Measurements from ENCODE around the gene FBN1.

Gene FBN1

GRCh38 chr15:48682942-48683651 lies 37.6 kb upstream of the FBN1 start:
- H3K4ac ChIP-seq (ENCODE audit: low read depth in 1 of 2, low read length in 2 of 2), result no peak overlapping the region
- H3K18ac ChIP-seq (ENCODE audit: low read depth in 1 of 2, low read length in 2 of 2), result peak overlapping the region in 1 of 2 experiments; percentile 37
- peak; percentile 78 for DNase-seq
- H2AK5ac ChIP-seq (ENCODE audit: low read length, severe bottlenecking), result no peak overlapping the region
- H2BK120ac ChIP-seq (ENCODE audit: low read depth, low read length), result no peak overlapping the region
- no peak overlapping the region for H2BK15ac ChIP-seq (ENCODE audit: low read depth, poor library complexity, severe bottlenecking)
- H4K91ac ChIP-seq (ENCODE audit: low read length), result no peak overlapping the region
- no peaks in the 10 kb centered on the region for H3K36me3 ChIP-seq (ENCODE audit: control insufficient read depth in 1 of 2, insufficient read depth in 2 of 2, low read depth in 1 of 2, low read length in 2 of 2)
- peaks cover 4% of the 10 kb centered on the region for H3K9me3 ChIP-seq (ENCODE audit: control insufficient read depth, low read length)
- no peak overlapping the region for H3K14ac ChIP-seq (ENCODE audit: low read length in 2 of 2)
- H3K79me1 ChIP-seq (replicated peaks; ENCODE audit: low read length, poor library complexity, severe bottlenecking), result no peaks in the 10 kb centered on the region
- H3K27me3 ChIP-seq (ENCODE audit: control insufficient read depth in 1 of 2, insufficient read depth in 1 of 2, low read length in 2 of 2), result no peaks in the 10 kb centered on the region
- WGBS, result 81% methylated on average over 2 of the region's 2 CpGs
- no peak overlapping the region for H2AFZ ChIP-seq (ENCODE audit: low read depth, low read length)
- peak overlapping the region in 1 of 2 experiments; percentile 22 for H2BK12ac ChIP-seq (ENCODE audit: low read length in 2 of 2)
- H3K4me2 ChIP-seq (ENCODE audit: low read length, poor library complexity, severe bottlenecking), result no peak overlapping the region
- H2BK5ac ChIP-seq (ENCODE audit: low read depth, low read length, poor library complexity, severe bottlenecking), result no peak overlapping the region
- no peak overlapping the region for H3K23ac ChIP-seq (ENCODE audit: low read length in 2 of 2)
- H3K4me1 ChIP-seq (ENCODE audit: control insufficient read depth, insufficient read depth, low read depth, low read length), result no peaks in the 10 kb centered on the region
- no peak overlapping the region for H3K27ac ChIP-seq (ENCODE audit: low read length, poor library complexity, severe bottlenecking)
- H3K9ac ChIP-seq (ENCODE audit: low read length), result no peak overlapping the region
- H4K8ac ChIP-seq (ENCODE audit: low read length), result no peak overlapping the region
- H3K4me3 ChIP-seq (ENCODE audit: insufficient read depth in 1 of 2, low read depth in 1 of 2, low read length in 2 of 2), result no peak overlapping the region

GRCh38 chr15:48681353-48681752 lies 35.8 kb upstream of the FBN1 start:
- no peaks in the 10 kb centered on the region for H3K36me3 ChIP-seq (ENCODE audit: control insufficient read depth in 1 of 2, insufficient read depth in 2 of 2, low read depth in 1 of 2, low read length in 2 of 2)
- peaks cover 4% of the 10 kb centered on the region for H3K9me3 ChIP-seq (ENCODE audit: control insufficient read depth, low read length)
- H2BK12ac ChIP-seq (ENCODE audit: low read length in 2 of 2), result no peak overlapping the region
- no peak overlapping the region for H4K8ac ChIP-seq (ENCODE audit: low read length)
- peak overlapping the region in 1 of 2 experiments; percentile 76 for H3K18ac ChIP-seq (ENCODE audit: low read depth in 1 of 2, low read length in 2 of 2)
- H3K9ac ChIP-seq (ENCODE audit: low read length), result peak overlapping the region; percentile 80
- no peak overlapping the region for H2BK120ac ChIP-seq (ENCODE audit: low read depth, low read length)
- H4K91ac ChIP-seq (ENCODE audit: low read length), result no peak overlapping the region
- H3K4me1 ChIP-seq (ENCODE audit: control insufficient read depth, insufficient read depth, low read depth, low read length), result no peaks in the 10 kb centered on the region
- H3K27me3 ChIP-seq (ENCODE audit: control insufficient read depth in 1 of 2, insufficient read depth in 1 of 2, low read length in 2 of 2), result no peaks in the 10 kb centered on the region
- no peak overlapping the region for H3K23ac ChIP-seq (ENCODE audit: low read length in 2 of 2)
- 41% methylated on average over 2 of the region's 3 CpGs for WGBS
- no peak overlapping the region for H2AFZ ChIP-seq (ENCODE audit: low read depth, low read length)
- DNase-seq, result peak; percentile 69
- H2AK5ac ChIP-seq (ENCODE audit: low read length, severe bottlenecking), result no peak overlapping the region
- H3K79me1 ChIP-seq (replicated peaks; ENCODE audit: low read length, poor library complexity, severe bottlenecking), result no peaks in the 10 kb centered on the region
- no peak overlapping the region for H3K27ac ChIP-seq (ENCODE audit: low read length, poor library complexity, severe bottlenecking)
- no peak overlapping the region for H2BK5ac ChIP-seq (ENCODE audit: low read depth, low read length, poor library complexity, severe bottlenecking)
- no peak overlapping the region for H2BK15ac ChIP-seq (ENCODE audit: low read depth, poor library complexity, severe bottlenecking)
- H3K4ac ChIP-seq (ENCODE audit: low read depth in 1 of 2, low read length in 2 of 2), result no peak overlapping the region
- H3K4me3 ChIP-seq (ENCODE audit: insufficient read depth in 1 of 2, low read depth in 1 of 2, low read length in 2 of 2), result no peak overlapping the region
- no peak overlapping the region for H3K4me2 ChIP-seq (ENCODE audit: low read length, poor library complexity, severe bottlenecking)
- no peak overlapping the region for H3K14ac ChIP-seq (ENCODE audit: low read length in 2 of 2)

- H2BK5ac ChIP-seq (ENCODE audit: low read depth, low read length, poor library complexity, severe bottlenecking), result no peak overlapping the region
- DNase-seq, result peak; percentile 93
- peak overlapping the region; percentile 80 for H3K9ac ChIP-seq (ENCODE audit: low read length)
- H3K4me3 ChIP-seq (ENCODE audit: insufficient read depth in 1 of 2, low read depth in 1 of 2, low read length in 2 of 2), result no peak overlapping the region
- no peak overlapping the region for H3K14ac ChIP-seq (ENCODE audit: low read length in 2 of 2)
- H3K79me1 ChIP-seq (replicated peaks; ENCODE audit: low read length, poor library complexity, severe bottlenecking), result no peaks in the 10 kb centered on the region
- no peak overlapping the region for H2BK120ac ChIP-seq (ENCODE audit: low read depth, low read length)
- H3K4me1 ChIP-seq (ENCODE audit: control insufficient read depth, insufficient read depth, low read depth, low read length), result no peaks in the 10 kb centered on the region
- H4K8ac ChIP-seq (ENCODE audit: low read length), result no peak overlapping the region
- H3K36me3 ChIP-seq (ENCODE audit: control insufficient read depth in 1 of 2, insufficient read depth in 2 of 2, low read depth in 1 of 2, low read length in 2 of 2), result no peaks in the 10 kb centered on the region
- no peak overlapping the region for H3K4ac ChIP-seq (ENCODE audit: low read depth in 1 of 2, low read length in 2 of 2)
- no peak overlapping the region for H2AFZ ChIP-seq (ENCODE audit: low read depth, low read length)
- no peak overlapping the region for H4K91ac ChIP-seq (ENCODE audit: low read length)
- no peak overlapping the region for H3K23ac ChIP-seq (ENCODE audit: low read length in 2 of 2)
- no peaks in the 10 kb centered on the region for H3K9me3 ChIP-seq (ENCODE audit: control insufficient read depth, low read length)
- 0% methylated on average over 1 of the region's 1 CpG for WGBS
- H3K18ac ChIP-seq (ENCODE audit: low read depth in 1 of 2, low read length in 2 of 2), result no peak overlapping the region
- no peaks in the 10 kb centered on the region for H3K27me3 ChIP-seq (ENCODE audit: control insufficient read depth in 1 of 2, insufficient read depth in 1 of 2, low read length in 2 of 2)
- no peak overlapping the region for H2BK15ac ChIP-seq (ENCODE audit: low read depth, poor library complexity, severe bottlenecking)
- H3K27ac ChIP-seq (ENCODE audit: low read length, poor library complexity, severe bottlenecking), result no peak overlapping the region
- H3K4me2 ChIP-seq (ENCODE audit: low read length, poor library complexity, severe bottlenecking), result no peak overlapping the region
- no peak overlapping the region for H2AK5ac ChIP-seq (ENCODE audit: low read length, severe bottlenecking)
- H2BK12ac ChIP-seq (ENCODE audit: low read length in 2 of 2), result no peak overlapping the region
Measured at GRCh38 chr15:48680841-48681240, 35.3 kb upstream of the FBN1 start.

GRCh38 chr15:48679952-48680351 lies 34.4 kb upstream of the FBN1 start:
- Histone ChIP-seq H3K4ac (ENCODE audit: low read depth in 1 of 2, low read length in 2 of 2) (no peak overlapping the region), H2BK15ac (ENCODE audit: low read depth, poor library complexity, severe bottlenecking) (no peak overlapping the region), H2AK5ac (ENCODE audit: low read length, severe bottlenecking) (no peak overlapping the region), H3K36me3 (ENCODE audit: control insufficient read depth in 1 of 2, insufficient read depth in 2 of 2, low read depth in 1 of 2, low read length in 2 of 2) (no peaks in the 10 kb centered on the region), H3K79me1 (replicated peaks; ENCODE audit: low read length, poor library complexity, severe bottlenecking) (no peaks in the 10 kb centered on the region), H4K91ac (ENCODE audit: low read length) (no peak overlapping the region), H3K4me1 (ENCODE audit: control insufficient read depth, insufficient read depth, low read depth, low read length) (no peaks in the 10 kb centered on the region), H3K9ac (ENCODE audit: low read length) (peak overlapping the region; percentile 80), H2BK5ac (ENCODE audit: low read depth, low read length, poor library complexity, severe bottlenecking) (no peak overlapping the region), H2BK120ac (ENCODE audit: low read depth, low read length) (no peak overlapping the region), H3K18ac (ENCODE audit: low read depth in 1 of 2, low read length in 2 of 2) (peak overlapping the region in 1 of 2 experiments; percentile 56), H3K27ac (ENCODE audit: low read length, poor library complexity, severe bottlenecking) (no peak overlapping the region), H3K9me3 (ENCODE audit: control insufficient read depth, low read length) (no peaks in the 10 kb centered on the region), H3K27me3 (ENCODE audit: control insufficient read depth in 1 of 2, insufficient read depth in 1 of 2, low read length in 2 of 2) (no peaks in the 10 kb centered on the region), H2BK12ac (ENCODE audit: low read length in 2 of 2) (peak overlapping the region in 1 of 2 experiments; percentile 94), H2AFZ (ENCODE audit: low read depth, low read length) (no peak overlapping the region), H3K23ac (ENCODE audit: low read length in 2 of 2) (no peak overlapping the region), H3K4me2 (ENCODE audit: low read length, poor library complexity, severe bottlenecking) (no peak overlapping the region), H3K4me3 (ENCODE audit: insufficient read depth in 1 of 2, low read depth in 1 of 2, low read length in 2 of 2) (no peak overlapping the region), H4K8ac (ENCODE audit: low read length) (no peak overlapping the region), H3K14ac (ENCODE audit: low read length in 2 of 2) (no peak overlapping the region)
- WGBS, result no CpG with 5 or more reads among the region's 2 CpGs
- DNase-seq, result no peak

All from mesenchymal stem cell (in vitro differentiated cells and primary cell).